Kidney (tissue), 14 donors: ENCODE data around the gene PUDP. TPM values are rescaled to one million over a fixed set of nuclear protein-coding genes. Genes with fewer than 3 reads are reported as not detected.
"Not testable (repeated sequence)": the region's sequence is repeated elsewhere in the genome, so short reads cannot be mapped to it uniquely, and the experiment has no call there.

Experiments
- DNase-seq, 5 donors: peaks; one replicate each; pipeline ENCODE4 v3.0.0-alpha.2; 2013 to 2020
- FAIRE-seq: peaks from 2 replicates; lab custom pipeline; 2012; peaks lifted over from hg19 to GRCh38; lab: Jason Lieb, UNC
- H3K27ac ChIP-seq, 2 donors: one replicate each; pipeline ENCODE4 v1.7.0; 2013; ENCODE audit warnings: low read depth in 2 of 2, low read length in 2 of 2, inconsistent platforms in 1 of 2
- H3K27me3 ChIP-seq: one replicate; pipeline ENCODE4 v1.7.1; 2013; ENCODE audit warnings: low read length, inconsistent platforms; ENCODE audit not compliant: control insufficient read depth, insufficient read depth
- H3K36me3 ChIP-seq, 3 donors: one replicate each; pipeline versions ENCODE4 v1.7.0 to v1.7.1; 2013; ENCODE audit warnings: low read length in 3 of 3, control low read depth in 1 of 3, inconsistent platforms in 1 of 3; ENCODE audit not compliant: insufficient read depth in 3 of 3, control insufficient read depth in 2 of 3
- H3K4me1 ChIP-seq, 3 donors: one replicate each; pipeline versions ENCODE4 v1.7.0 to v1.7.1; 2013; ENCODE audit warnings: low read length in 3 of 3, inconsistent platforms in 1 of 3, low read depth in 1 of 3; ENCODE audit not compliant: control insufficient read depth in 2 of 3, insufficient read depth in 2 of 3
- H3K4me3 ChIP-seq, 3 donors: one replicate each; pipeline versions ENCODE4 v1.7.0 to v1.8.1; 2013; ENCODE audit warnings: low read length in 3 of 3, control low read depth in 1 of 3, inconsistent platforms in 1 of 3
- H3K9ac ChIP-seq, 3 donors: one replicate each; pipeline versions ENCODE4 v1.7.0 to v1.7.1; 2013; ENCODE audit warnings: low read length in 3 of 3, control low read depth in 1 of 3, inconsistent platforms in 1 of 3
- H3K9me3 ChIP-seq, 3 donors: one replicate each; pipeline versions ENCODE4 v1.7.0 to v1.7.1; 2013; ENCODE audit warnings: low read length in 3 of 3, control low read depth in 1 of 3, inconsistent platforms in 1 of 3; ENCODE audit not compliant: control insufficient read depth in 2 of 3, insufficient read depth in 1 of 3
- CTCF ChIP-seq: IDR thresholded peaks from 3 replicates; pipeline ENCODE4 v1.5.1; 2012; ENCODE audit warnings: mild to moderate bottlenecking, moderate library complexity, borderline replicate concordance; ENCODE audit not compliant: insufficient read depth; ENCODE audit errors: extremely low read depth
- intact Hi-C: fragments of 100-400 bp; cut with DNase I; formaldehyde crosslinking; loops from one replicate; pipeline ENCODE4 v1.11.1; 2022
- polyA plus RNA-seq: library from polyadenylated mRNA; stranded (reverse); fragments of 350-450 nt; fragmentation: Illumina TruSeq; extraction: RNeasy Lipid Tissue Mini Kit (QIAGEN cat#74804); gene quantifications from one replicate; pipeline ENCODE4 v1.2.3, GENCODE V29; 2014; ENCODE audit warnings: low read depth, low replicate concordance; ENCODE audit not compliant: insufficient read depth
- total RNA-seq: library from RNA; stranded (reverse); fragmentation: NEBNext Ultra II Directional; extraction: Animal tissue kit (Norgen Biotek cat#: 25700); gene quantifications from one replicate; pipeline ENCODE4 v1.2.1, GENCODE V29; 2021
- donor health status: control.
- donor health status: control.
- donor health status: control.
- donor health status: control.
- donor health status: control.
- donor health status: DM: yes; HTN: yes; CAD: no.
- donor health status: Normal renal cell carcinoma (clear cell type).

PUDP gene
- total and polyA plus RNA-seq, 2 donors from 2014 or later = 17.4 to 31.0 TPM

- FAIRE-seq (no peak), DNase-seq (no peak)
- H3K27ac ChIP-seq = no peak overlapping the region
- H3K9me3 ChIP-seq = no peaks in the 10 kb centered on the region
- H3K4me1 ChIP-seq = no peaks in the 10 kb centered on the region
- H3K27me3 ChIP-seq = no peaks in the 10 kb centered on the region
- no peak overlapping the region for H3K4me3 ChIP-seq
- intact Hi-C loops = no loop called here
- no peak overlapping the region for H3K9ac ChIP-seq
- H3K36me3 ChIP-seq = no peaks in the 10 kb centered on the region
- no peak for TF ChIP-seq CTCF
Observed at GRCh38 chrX:7024850-7025249, 123.1 kb downstream of the PUDP start.

GRCh38 chrX:7022996-7023395 lies 125.0 kb downstream of the PUDP start:
- H3K4me1 ChIP-seq, H3K9me3 ChIP-seq, intact Hi-C loops, H3K27me3 ChIP-seq, DNase-seq, H3K9ac ChIP-seq, H3K27ac ChIP-seq, H3K4me3 ChIP-seq, H3K36me3 ChIP-seq, FAIRE-seq: not testable (repeated sequence)

- no peak for TF ChIP-seq CTCF
- Histone ChIP-seq H3K36me3 (no peaks in the 10 kb centered on the region), H3K4me3 (no peak overlapping the region), H3K27ac (no peak overlapping the region), H3K4me1 (no peaks in the 10 kb centered on the region), H3K9ac (no peak overlapping the region), H3K9me3 (no peaks in the 10 kb centered on the region), H3K27me3 (no peaks in the 10 kb centered on the region)
- FAIRE-seq (no peak), DNase-seq (no peak)
- intact Hi-C loops = no loop called here
Observed at GRCh38 chrX:7021991-7022390, 126.0 kb downstream of the PUDP start.

GRCh38 chrX:7019555-7019954 lies 128.4 kb downstream of the PUDP start:
- H3K9ac ChIP-seq = no peak overlapping the region
- H3K4me3 ChIP-seq = no peak overlapping the region
- FAIRE-seq (no peak), DNase-seq (no peak)
- no peaks in the 10 kb centered on the region for H3K4me1 ChIP-seq
- no peaks in the 10 kb centered on the region for H3K9me3 ChIP-seq
- H3K36me3 ChIP-seq = no peaks in the 10 kb centered on the region
- intact Hi-C loops = no loop called here
- H3K27ac ChIP-seq = no peak overlapping the region
- no peaks in the 10 kb centered on the region for H3K27me3 ChIP-seq
- no peak for TF ChIP-seq CTCF

GRCh38 chrX:7012262-7012834 lies 135.6 kb downstream of the PUDP start:
- H3K27me3 ChIP-seq, H3K9me3 ChIP-seq, H3K9ac ChIP-seq, H3K27ac ChIP-seq, H3K4me3 ChIP-seq, DNase-seq, intact Hi-C loops, H3K4me1 ChIP-seq, H3K36me3 ChIP-seq, FAIRE-seq: not testable (repeated sequence)

GRCh38 chrX:7010897-7011296 lies 137.1 kb downstream of the PUDP start:
- FAIRE-seq, H3K36me3 ChIP-seq, H3K9me3 ChIP-seq, H3K4me1 ChIP-seq, H3K27me3 ChIP-seq, H3K4me3 ChIP-seq, H3K27ac ChIP-seq, intact Hi-C loops, DNase-seq, H3K9ac ChIP-seq: not testable (repeated sequence)
